ENCODE data around the gene AUP1. TPM values are rescaled to one million over a fixed set of nuclear protein-coding genes. Genes with fewer than 3 reads are reported as not detected.

The AUP1 gene
- total and polyA plus RNA-seq, 2 of the 4 experiments (the other 2 are of a cell fraction), result 47.5 to 100.0 TPM

GRCh38 chr2:74522516-74522915 lies 7.0 kb downstream of the AUP1 start:
- BruUV-seq (replicated peaks), result no TSS peak
- Histone ChIP-seq H3K9ac (ENCODE audit: low read depth, low read length) (no peak overlapping the region), H3K27me3 (ENCODE audit: control insufficient read depth, insufficient read depth, low read length) (peaks cover 48% of the 10 kb centered on the region), H3K14ac (replicated peaks; ENCODE audit: low read depth, low read length) (no peak overlapping the region), H3K18ac (ENCODE audit: low read depth, low read length) (no peak overlapping the region), H2BK15ac (ENCODE audit: low read depth, low read length) (no peak overlapping the region), H3K9me1 (ENCODE audit: insufficient read depth, low read length) (peaks cover 2% of the 10 kb centered on the region), H4K5ac (ENCODE audit: low read depth, low read length) (no peak overlapping the region), H3K36me3 (ENCODE audit: control insufficient read depth, insufficient read depth, low read length) (peaks cover 20% of the 10 kb centered on the region), H4K91ac (ENCODE audit: insufficient read depth, low read depth, low read length) (no peak overlapping the region), H3K4me2 (ENCODE audit: low read depth, low read length) (no peak overlapping the region), H3K4me1 (ENCODE audit: control insufficient read depth, insufficient read depth, low read length) (no peaks in the 10 kb centered on the region), H2BK5ac (ENCODE audit: low read depth, low read length, poor library complexity, severe bottlenecking) (no peak overlapping the region), H3K79me1 (ENCODE audit: low read depth in 1 of 2, low read length in 2 of 2) (peaks cover 6 to 15% of the 10 kb centered on the region in 2 experiments; a peak in 2 of 4 replicates), H3K56ac (ENCODE audit: extremely low read depth, insufficient read depth, low read length) (no peak overlapping the region), H2AK5ac (ENCODE audit: low read depth, low read length) (no peak overlapping the region), H4K20me1 (ENCODE audit: insufficient read depth, low read length) (0 out of 2 replicates have a peak, but pooled peaks cover 3% of the 10 kb centered on the region), H2AK9ac (replicated peaks; ENCODE audit: low read depth, low read length, poor library complexity) (no peak overlapping the region), H3K27ac (ENCODE audit: insufficient read depth, low read length) (no peak overlapping the region), H2BK20ac (ENCODE audit: low read depth, low read length) (no peak overlapping the region), H3K9me3 (ENCODE audit: control insufficient read depth, insufficient read depth, low read length) (peaks cover 2% of the 10 kb centered on the region; the same call in 1 of the 2 replicates), H3K4me3 (ENCODE audit: insufficient read depth, low read depth, low read length) (no peak overlapping the region), H3K4ac (ENCODE audit: low read depth, low read length) (no peak overlapping the region), H2BK120ac (ENCODE audit: low read depth, low read length) (no peak overlapping the region), H3K23ac (ENCODE audit: low read depth, low read length) (no peak overlapping the region), H4K8ac (ENCODE audit: low read depth in 2 of 2, low read length in 2 of 2) (no peak overlapping the region), H2AFZ (replicated peaks; ENCODE audit: low read length, poor library complexity) (no peak overlapping the region)
- DNase-seq (no peak), ATAC-seq (ENCODE audit: low read depth) (no peak)
- dilution Hi-C loops (cut with HindIII; ENCODE audit: low sequenced_read_pairs, unreplicated experiment), result no loop called here
- intact Hi-C loops (cut with micrococcal nuclease), result no loop called here
- TF ChIP-seq POLR2A (IDR thresholded peaks at IDR 0.05; ENCODE audit: low read depth, low read length), result no peak
- ChIA-PET CTCF (no interaction called here), POLR2A (ENCODE audit: unreplicated experiment) (no interaction called here)
- in situ Hi-C loops (cut with MboI; ENCODE audit: low sequenced_read_pairs), result no loop called here
- WGBS, 2 experiments (ENCODE audit: extremely low coverage in 2 of 2, insufficient read length in 1 of 2), result 100% methylated on average over 1 of the region's 3 CpGs; no CpG with 5 or more reads in 1 of the 2 experiments

All from IMR-90 (cell line).